ENCODE results near the gene ABCC4.

ABCC4 gene

GRCh38 chr13:95073747-95074311, 227.4 kb downstream of the ABCC4 start:
- TF ChIP-seq CTCF (IDR thresholded peaks at IDR 0.05; ENCODE audit: low read depth, low read length), result no peak
- no peaks in the 10 kb centered on the region for H3K4me1 ChIP-seq
- no peaks in the 10 kb centered on the region for H3K9me3 ChIP-seq
- no peaks in the 10 kb centered on the region for H3K36me3 ChIP-seq
- H3K4me3 ChIP-seq (ENCODE audit: low read depth, low read length), result no peak overlapping the region
- no peaks in the 10 kb centered on the region for H3K27me3 ChIP-seq
- DNase-seq, result no peak

- TF ChIP-seq CTCF (IDR thresholded peaks at IDR 0.05; ENCODE audit: low read depth, low read length), result no peak
- no peak for DNase-seq
- Histone ChIP-seq H3K4me3 (ENCODE audit: low read depth, low read length) (no peak overlapping the region), H3K36me3 (no peaks in the 10 kb centered on the region), H3K4me1 (no peaks in the 10 kb centered on the region), H3K27me3 (no peaks in the 10 kb centered on the region), H3K9me3 (no peaks in the 10 kb centered on the region)
Observed at GRCh38 chr13:95067303-95067702, 233.9 kb downstream of the ABCC4 start.

GRCh38 chr13:95060014-95060519, 241.2 kb downstream of the ABCC4 start:
- H3K36me3 ChIP-seq, result no peaks in the 10 kb centered on the region

GRCh38 chr13:95059306-95059705, 241.9 kb downstream of the ABCC4 start:
- no peaks in the 10 kb centered on the region for H3K4me1 ChIP-seq
- no peaks in the 10 kb centered on the region for H3K36me3 ChIP-seq
- TF ChIP-seq CTCF (IDR thresholded peaks at IDR 0.05; ENCODE audit: low read depth, low read length), result no peak
- H3K9me3 ChIP-seq, result no peaks in the 10 kb centered on the region
- DNase-seq, result no peak
- no peak overlapping the region for H3K4me3 ChIP-seq (ENCODE audit: low read depth, low read length)
- no peaks in the 10 kb centered on the region for H3K27me3 ChIP-seq

More at GRCh38 chr13:95060014-95060519, 241.2 kb downstream of the ABCC4 start:
- Histone ChIP-seq H3K27me3 (no peaks in the 10 kb centered on the region), H3K4me1 (no peaks in the 10 kb centered on the region), H3K4me3 (ENCODE audit: low read depth, low read length) (no peak overlapping the region), H3K9me3 (no peaks in the 10 kb centered on the region)
- no peak for TF ChIP-seq CTCF (IDR thresholded peaks at IDR 0.05; ENCODE audit: low read depth, low read length)
- no peak for DNase-seq

- TF ChIP-seq CTCF (IDR thresholded peaks at IDR 0.05; ENCODE audit: low read depth, low read length), result no peak
- H3K36me3 ChIP-seq, result no peaks in the 10 kb centered on the region
- H3K9me3 ChIP-seq, result no peaks in the 10 kb centered on the region
- H3K4me3 ChIP-seq (ENCODE audit: low read depth, low read length), result no peak overlapping the region
- no peaks in the 10 kb centered on the region for H3K4me1 ChIP-seq
- no peaks in the 10 kb centered on the region for H3K27me3 ChIP-seq
- DNase-seq, result no peak
Observed at GRCh38 chr13:95058680-95059079, 242.6 kb downstream of the ABCC4 start.

- DNase-seq, result no peak
Observed at GRCh38 chr13:95056266-95056665, 245.0 kb downstream of the ABCC4 start.

More at GRCh38 chr13:95056266-95056665, 245.0 kb downstream of the ABCC4 start:
- Histone ChIP-seq H3K9me3 (no peaks in the 10 kb centered on the region), H3K36me3 (no peaks in the 10 kb centered on the region), H3K27me3 (no peaks in the 10 kb centered on the region), H3K4me3 (ENCODE audit: low read depth, low read length) (no peak overlapping the region), H3K4me1 (no peaks in the 10 kb centered on the region)
- no peak for TF ChIP-seq CTCF (IDR thresholded peaks at IDR 0.05; ENCODE audit: low read depth, low read length)

Data from BE2C (cell line).